Spleen (tissue), 7 donors: ENCODE measurements around the gene LRRC8B.

Experiments
- POLR2A ChIP-seq, 3 donors: fragments of 450-650 bp; IDR thresholded peaks; one replicate each; pipeline ENCODE4 v1.5.1; 2017; ENCODE audit warnings: antibody characterized with exemption in 3 of 3, mild to moderate bottlenecking in 1 of 3
- TF ChIP-seq, protein P1 (sequence below), 11 experiments: fragments of 200-600 bp in 7 of 11; fragments of 450-650 bp in 4 of 11; sonication (generic) in 4 of 11; IDR thresholded peaks in 8 of 11; conservative IDR thresholded peaks in 3 of 11; 1 replicate in 7 of 11; 2 replicates in 4 of 11; pipeline versions ENCODE4 v1.4.0 to v1.8.0; 2016 to 2021; ENCODE audit warnings: antibody characterized with exemption in 11 of 11, inconsistent platforms in 4 of 11, mild to moderate bottlenecking in 1 of 11
- donor health status: DM: no; HTN: no; CAD: no; lungs with moderate emphysema.
- donor health status: DM: no; HTN: no; CAD: no.
- donor health status: DM: no; HTN: no; CAD: no.

DNA sequence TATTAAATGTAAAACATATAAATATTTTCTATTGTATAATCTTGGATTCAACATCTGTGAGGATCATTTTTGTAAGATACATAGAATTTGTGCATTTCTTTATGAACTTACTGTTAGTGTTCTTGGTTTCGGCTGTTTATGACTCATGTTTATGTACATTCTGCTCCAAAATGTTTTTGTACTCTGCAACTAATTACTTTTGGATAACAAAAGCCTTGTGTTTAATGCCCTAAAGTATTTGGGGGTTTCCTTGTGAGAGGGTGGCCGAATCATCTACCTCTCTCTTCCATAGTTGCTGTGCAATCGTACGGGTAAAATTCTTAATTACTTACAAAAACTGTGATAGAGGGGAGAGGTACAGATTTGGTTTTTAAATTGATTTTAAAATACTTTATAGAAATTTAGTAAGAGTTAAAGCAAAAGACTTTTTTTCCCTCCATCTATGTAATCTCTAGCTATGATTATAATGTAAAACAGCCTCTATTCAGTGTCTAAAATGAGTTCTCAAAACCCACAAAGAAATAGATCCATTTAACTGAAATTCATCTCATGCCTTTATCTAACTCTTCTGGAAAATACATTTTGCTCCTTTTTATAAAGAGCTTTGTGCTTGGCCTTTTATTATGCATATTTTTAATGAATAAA lies 69.6 kb downstream of the LRRC8B start:
- TF ChIP-seq, protein P1, sequence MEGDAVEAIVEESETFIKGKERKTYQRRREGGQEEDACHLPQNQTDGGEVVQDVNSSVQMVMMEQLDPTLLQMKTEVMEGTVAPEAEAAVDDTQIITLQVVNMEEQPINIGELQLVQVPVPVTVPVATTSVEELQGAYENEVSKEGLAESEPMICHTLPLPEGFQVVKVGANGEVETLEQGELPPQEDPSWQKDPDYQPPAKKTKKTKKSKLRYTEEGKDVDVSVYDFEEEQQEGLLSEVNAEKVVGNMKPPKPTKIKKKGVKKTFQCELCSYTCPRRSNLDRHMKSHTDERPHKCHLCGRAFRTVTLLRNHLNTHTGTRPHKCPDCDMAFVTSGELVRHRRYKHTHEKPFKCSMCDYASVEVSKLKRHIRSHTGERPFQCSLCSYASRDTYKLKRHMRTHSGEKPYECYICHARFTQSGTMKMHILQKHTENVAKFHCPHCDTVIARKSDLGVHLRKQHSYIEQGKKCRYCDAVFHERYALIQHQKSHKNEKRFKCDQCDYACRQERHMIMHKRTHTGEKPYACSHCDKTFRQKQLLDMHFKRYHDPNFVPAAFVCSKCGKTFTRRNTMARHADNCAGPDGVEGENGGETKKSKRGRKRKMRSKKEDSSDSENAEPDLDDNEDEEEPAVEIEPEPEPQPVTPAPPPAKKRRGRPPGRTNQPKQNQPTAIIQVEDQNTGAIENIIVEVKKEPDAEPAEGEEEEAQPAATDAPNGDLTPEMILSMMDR (IDR thresholded peaks at IDR 0.05 in 8 of 11, conservative IDR thresholded peaks at IDR 0.05 in 3 of 11) = no peak
- TF ChIP-seq POLR2A (IDR thresholded peaks at IDR 0.05) = no peak
